Activated CD8-positive, alpha-beta memory T cell treated with anti-CD3 and anti-CD28 coated beads, Interleukin-2, amount 50 U/mL, for 24 hours (primary cell): Measurements from ENCODE around the gene OR5H15.
"Not testable (repeated sequence)": the region's sequence is repeated elsewhere in the genome, so short reads cannot be mapped to it uniquely, and the experiment has no call there.

ENCODE experiments used
- DNase-seq: peaks from one replicate; pipeline ENCODE4 v3.0.0-alpha.2; 2020; ENCODE audit errors: extremely low read depth

The OR5H15 gene

GRCh38 chr3:98166396-98166795 is at the start of gene OR5H15:
TSS of gene OR5H15 (plus strand) at chr3:98166696. CDS start at chr3:98168700, 2,004 bp downstream.
- no peak for DNase-seq

- no peak for DNase-seq
Observed at GRCh38 chr3:98130421-98130820, 36.1 kb upstream of the OR5H15 start, which contains the start of gene OR5H1. TSS of gene OR5H1 (plus strand) at chr3:98130721. CDS start at chr3:98132698, 1,977 bp downstream.

- DNase-seq: no peak
Observed at GRCh38 chr3:98136631-98137030, 29.9 kb upstream of the OR5H15 start.

GRCh38 chr3:98137826-98138557 is 28.5 kb upstream of the OR5H15 start:
- DNase-seq: not testable (repeated sequence)

- DNase-seq: no peak
Observed at GRCh38 chr3:98140531-98140930, 26.0 kb upstream of the OR5H15 start.

GRCh38 chr3:98147179-98147578 is 19.3 kb upstream of the OR5H15 start, which contains the start of gene OR5H14:
TSS of gene OR5H14 (plus strand) at chr3:98147479. CDS start at chr3:98149386, 1,907 bp downstream.
- DNase-seq: no peak

GRCh38 chr3:98148751-98149150 is 17.7 kb upstream of the OR5H15 start:
- no peak for DNase-seq

GRCh38 chr3:98149456-98149855 is 17.0 kb upstream of the OR5H15 start:
- DNase-seq: not testable (repeated sequence)

- no peak for DNase-seq
Observed at GRCh38 chr3:98151241-98151640, 15.3 kb upstream of the OR5H15 start.

GRCh38 chr3:98171071-98171470 is 4.6 kb downstream of the OR5H15 start:
- DNase-seq: no peak

GRCh38 chr3:98172621-98173020 is 6.1 kb downstream of the OR5H15 start:
- DNase-seq: no peak

GRCh38 chr3:98180319-98180890 is 13.9 kb downstream of the OR5H15 start:
- DNase-seq: no peak

- no peak for DNase-seq
Observed at GRCh38 chr3:98182196-98182595, 15.7 kb downstream of the OR5H15 start.

GRCh38 chr3:98185180-98185579 is 18.7 kb downstream of the OR5H15 start:
- DNase-seq: no peak

- no peak for DNase-seq
Observed at GRCh38 chr3:98188545-98188944, 22.0 kb downstream of the OR5H15 start.

GRCh38 chr3:98190911-98191310 is 24.4 kb downstream of the OR5H15 start:
- not testable (repeated sequence) for DNase-seq

GRCh38 chr3:98196293-98196692 is 29.8 kb downstream of the OR5H15 start:
- not testable (repeated sequence) for DNase-seq

GRCh38 chr3:98199020-98199419 is 32.5 kb downstream of the OR5H15 start:
- no peak for DNase-seq

- no peak for DNase-seq
Observed at GRCh38 chr3:98209244-98209643, 42.7 kb downstream of the OR5H15 start.

GRCh38 chr3:98213276-98213675 is 46.8 kb downstream of the OR5H15 start:
- DNase-seq: no peak

- no peak for DNase-seq
Observed at GRCh38 chr3:98215051-98215450, 48.6 kb downstream of the OR5H15 start.
